H54 (cell line): Measurements from ENCODE around the gene CCR9.

ENCODE experiments used
- DNase-seq: peaks from one replicate; pipeline ENCODE4 v3.0.0; 2011; ENCODE audit warnings: low spot score, mixed read lengths; ENCODE audit not compliant: insufficient read length
- FAIRE-seq: peaks from 3 replicates; lab custom pipeline; 2011; peaks lifted over from hg19 to GRCh38; lab: Jason Lieb, UNC
- POLR2A ChIP-seq: IDR thresholded peaks from 2 replicates; pipeline ENCODE4 v1.6.1; 2011; ENCODE audit warnings: low read depth, mild to moderate bottlenecking, low read length

Gene CCR9

GRCh38 chr3:45952456-45952855 is 66.1 kb downstream of the CCR9 start:
- no peak for TF ChIP-seq POLR2A
- FAIRE-seq, result no peak
- no peak for DNase-seq
